Transverse colon (tissue), 3 donors: ENCODE data around the gene SLC2A13.

Source experiments
- EP300 ChIP-seq: sonication (generic); formaldehyde crosslinking; IDR thresholded peaks from one replicate; pipeline ENCODE4 v1.6.1; 2017; ENCODE audit warnings: antibody characterized with exemption, low read depth
- POLR2A ChIP-seq: fragments of 450-650 bp; IDR thresholded peaks from one replicate; pipeline ENCODE4 v1.6.1; 2016; ENCODE audit warnings: antibody characterized with exemption, mild to moderate bottlenecking, moderate library complexity
- TF ChIP-seq, protein P1 (sequence below), 5 experiments: fragments of 200-600 bp in 3 of 5; fragments of 450-650 bp in 2 of 5; sonication (generic) in 3 of 5; IDR thresholded peaks; 1 replicate in 2 of 5; 2 replicates in 3 of 5; pipeline ENCODE4 v1.5.1; 2016 to 2017; ENCODE audit warnings: antibody characterized with exemption in 5 of 5, inconsistent platforms in 3 of 5, mild to moderate bottlenecking in 2 of 5, moderate library complexity in 1 of 5

DNA sequence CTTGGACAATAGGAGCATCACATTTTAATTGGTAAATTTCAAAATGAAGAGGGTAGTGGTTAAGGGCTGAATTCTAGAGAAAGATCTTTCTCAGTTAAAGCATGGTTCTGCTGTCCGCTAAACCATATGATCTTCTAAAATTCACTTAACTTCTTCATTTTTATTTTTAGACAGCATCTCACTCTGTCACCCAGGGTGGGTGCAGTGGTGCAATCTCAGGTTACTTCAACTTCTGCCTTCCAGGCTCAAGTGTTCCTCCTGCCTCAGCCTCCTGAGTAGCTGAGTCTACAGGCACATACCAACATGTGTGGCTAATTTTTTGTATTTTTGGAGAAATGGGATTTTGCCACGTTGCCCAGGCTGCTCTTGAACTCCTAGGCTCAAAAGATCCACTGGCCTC lies 259.6 kb downstream of the SLC2A13 start:
- TF ChIP-seq POLR2A (no peak), EP300 (no peak)
- TF ChIP-seq, protein P1, sequence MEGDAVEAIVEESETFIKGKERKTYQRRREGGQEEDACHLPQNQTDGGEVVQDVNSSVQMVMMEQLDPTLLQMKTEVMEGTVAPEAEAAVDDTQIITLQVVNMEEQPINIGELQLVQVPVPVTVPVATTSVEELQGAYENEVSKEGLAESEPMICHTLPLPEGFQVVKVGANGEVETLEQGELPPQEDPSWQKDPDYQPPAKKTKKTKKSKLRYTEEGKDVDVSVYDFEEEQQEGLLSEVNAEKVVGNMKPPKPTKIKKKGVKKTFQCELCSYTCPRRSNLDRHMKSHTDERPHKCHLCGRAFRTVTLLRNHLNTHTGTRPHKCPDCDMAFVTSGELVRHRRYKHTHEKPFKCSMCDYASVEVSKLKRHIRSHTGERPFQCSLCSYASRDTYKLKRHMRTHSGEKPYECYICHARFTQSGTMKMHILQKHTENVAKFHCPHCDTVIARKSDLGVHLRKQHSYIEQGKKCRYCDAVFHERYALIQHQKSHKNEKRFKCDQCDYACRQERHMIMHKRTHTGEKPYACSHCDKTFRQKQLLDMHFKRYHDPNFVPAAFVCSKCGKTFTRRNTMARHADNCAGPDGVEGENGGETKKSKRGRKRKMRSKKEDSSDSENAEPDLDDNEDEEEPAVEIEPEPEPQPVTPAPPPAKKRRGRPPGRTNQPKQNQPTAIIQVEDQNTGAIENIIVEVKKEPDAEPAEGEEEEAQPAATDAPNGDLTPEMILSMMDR (IDR thresholded peaks at IDR 0.05), result no peak
